GM19035 (cell line): ENCODE measurements around the gene TNF.

Experiments used
- ATAC-seq: cut with Tn5 transposase; IDR thresholded peaks from one replicate; pipeline ENCODE4 v1.9.1; 2021; ENCODE audit not compliant: unreplicated experiment

TNF gene

DNA sequence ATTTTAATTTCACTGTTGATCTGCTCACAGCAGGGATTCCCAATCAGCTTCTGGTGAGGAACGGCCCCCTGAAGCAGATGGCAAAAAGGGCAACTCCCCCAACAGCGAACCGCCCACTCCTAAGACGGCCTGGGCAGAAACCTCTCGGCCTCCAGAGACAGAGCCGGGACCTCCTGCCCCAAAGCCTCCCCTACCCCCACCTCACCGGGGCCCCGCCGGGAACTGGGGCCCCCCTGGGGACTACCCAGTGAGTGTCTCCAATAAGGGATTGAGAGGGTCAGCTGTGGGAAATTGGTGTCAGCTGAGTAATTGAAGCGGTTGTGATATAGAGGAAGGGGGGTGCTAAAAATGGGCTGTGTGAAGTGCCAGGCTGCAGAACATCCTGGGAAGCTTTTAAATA is 51.6 kb downstream of the TNF start:
- no peak for ATAC-seq

DNA sequence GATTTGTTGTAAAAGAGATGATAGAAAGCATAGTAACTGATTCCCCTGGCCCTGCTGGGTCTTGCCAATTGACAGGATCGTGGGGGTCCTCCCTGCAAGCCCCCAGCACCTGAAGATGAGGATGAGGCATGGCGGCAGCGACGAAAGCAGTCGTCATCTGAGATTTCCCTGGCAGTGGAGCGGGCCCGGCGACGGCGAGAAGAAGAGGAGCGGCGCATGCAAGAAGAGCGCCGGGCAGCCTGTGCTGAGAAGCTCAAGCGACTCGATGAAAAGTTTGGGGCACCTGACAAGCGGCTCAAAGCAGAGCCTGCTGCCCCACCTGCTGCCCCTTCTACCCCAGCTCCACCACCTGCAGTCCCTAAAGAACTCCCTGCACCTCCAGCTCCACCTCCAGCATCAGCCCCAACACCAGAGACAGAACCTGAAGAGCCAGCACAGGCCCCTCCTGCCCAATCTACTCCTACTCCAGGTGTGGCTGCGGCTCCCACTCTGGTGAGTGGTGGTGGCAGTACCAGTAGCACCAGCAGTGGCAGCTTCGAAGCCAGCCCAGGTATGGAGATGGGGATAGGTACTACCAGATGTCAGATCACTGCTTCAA is 52.4 kb downstream of the TNF start:
- ATAC-seq, result no peak
